ELR (cell line): ENCODE measurements around the gene SPINT4.
"Not testable (repeated sequence)": the region's sequence is repeated elsewhere in the genome, so short reads cannot be mapped to it uniquely, and the experiment has no call there.

Source experiments
- DNase-seq: peaks from one replicate; pipeline ENCODE4 v3.0.0-alpha.2; 2015; ENCODE audit warnings: low read depth

The SPINT4 gene

DNA sequence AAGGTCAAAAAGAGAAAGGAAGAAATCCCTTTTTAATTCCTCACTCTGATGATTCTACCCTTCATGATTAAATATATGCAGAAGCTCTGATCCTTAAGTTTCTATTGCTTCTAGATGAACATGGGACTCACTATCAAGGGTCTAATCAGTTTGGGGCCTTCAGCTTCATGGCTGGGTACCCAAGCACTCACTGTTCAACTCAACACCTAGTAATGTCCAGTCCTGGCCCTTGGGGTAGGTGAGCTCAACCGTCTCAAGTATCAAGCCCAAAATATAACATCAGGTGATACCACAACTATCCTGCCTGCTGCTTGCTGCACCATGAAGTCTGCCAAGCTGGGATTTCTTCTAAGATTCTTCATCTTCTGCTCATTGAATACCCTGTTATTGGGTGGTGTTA is at the start of gene SPINT4:
SPINT4 (plus strand) TSS at position 301 of the 400 bp plus-strand sequence; CDS start at position 322, 21 bp downstream.
- no peak for DNase-seq

DNA sequence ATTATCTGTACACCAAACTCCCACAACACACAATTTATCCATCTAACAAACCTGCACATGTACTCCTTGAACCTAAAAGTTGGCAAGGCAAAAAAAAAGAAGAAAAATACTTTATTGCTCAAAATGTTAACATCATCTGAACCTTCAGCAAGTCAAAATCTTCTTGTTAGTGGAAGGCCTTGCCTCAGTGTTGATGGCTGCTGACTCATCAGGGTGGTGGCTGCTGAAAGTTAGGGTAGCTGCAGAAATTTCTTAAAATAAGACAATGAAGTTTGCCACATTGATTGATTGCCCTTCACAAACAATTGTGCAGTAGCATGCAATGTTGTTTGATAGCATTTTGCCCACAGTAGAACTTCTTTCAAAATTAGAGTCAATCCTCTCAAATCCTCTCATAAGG is 49.4 kb upstream of the SPINT4 start:
- DNase-seq, result no peak

DNA sequence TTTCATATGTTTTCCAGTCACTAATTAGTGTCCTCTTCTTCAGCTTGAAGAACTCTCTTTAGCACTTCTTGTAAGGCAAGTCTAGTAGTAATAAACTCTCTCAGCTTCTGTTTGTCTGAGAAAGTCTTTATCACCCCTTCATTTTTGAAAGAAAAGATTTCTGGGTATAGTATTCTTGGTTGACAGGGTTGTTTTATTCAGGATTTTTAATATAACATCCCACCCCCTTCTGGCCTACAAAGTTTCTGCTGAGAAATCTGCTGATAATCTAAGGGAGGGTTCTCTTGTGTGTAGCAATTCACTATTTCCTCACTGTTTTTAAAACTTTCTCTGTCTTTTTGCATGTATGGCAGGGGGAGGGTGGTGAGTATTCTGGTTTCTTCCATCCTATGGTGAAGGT is 42.5 kb upstream of the SPINT4 start:
- no peak for DNase-seq

DNA sequence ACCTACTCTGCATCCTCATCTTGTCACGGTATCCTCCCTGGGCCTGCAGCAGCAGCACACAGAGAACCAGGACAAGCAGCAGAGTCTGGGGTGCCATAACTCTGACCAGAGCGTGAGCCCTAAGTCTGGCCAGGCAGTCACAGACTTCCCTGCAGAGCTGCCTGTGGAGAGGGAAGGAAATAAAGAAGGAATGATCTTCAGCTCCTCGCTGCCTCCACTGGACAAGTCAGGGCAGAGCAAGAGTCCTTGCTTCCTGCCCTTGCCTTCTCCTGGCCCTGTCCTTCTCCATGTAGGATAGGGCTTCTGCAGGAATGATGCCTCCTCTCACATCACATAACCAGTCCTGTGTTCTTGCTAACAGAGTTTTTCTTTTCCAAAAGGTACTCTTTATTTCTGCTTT is 36.3 kb upstream of the SPINT4 start:
- peak; percentile 28 for DNase-seq

DNA sequence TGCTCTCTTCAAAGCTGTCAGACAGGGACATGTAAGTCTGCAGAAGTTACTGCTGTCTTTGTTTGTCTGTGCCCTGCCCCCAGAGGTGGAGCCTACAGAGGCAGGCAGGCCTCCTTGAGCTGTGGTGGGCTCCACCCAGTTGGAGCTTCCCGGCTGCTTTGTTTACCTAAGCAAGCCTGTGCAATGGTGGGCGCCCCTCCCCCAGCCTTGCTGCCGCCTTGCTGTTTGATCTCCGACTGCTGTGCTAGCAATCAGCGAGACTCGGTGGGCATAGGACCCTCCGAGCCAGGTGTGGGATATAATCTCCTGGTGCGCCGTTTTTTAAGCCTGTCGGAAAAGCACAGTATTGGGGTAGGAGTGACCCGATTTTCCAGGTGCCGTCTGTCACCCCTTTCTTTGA is 28.8 kb upstream of the SPINT4 start:
- DNase-seq, result not testable (repeated sequence)

DNA sequence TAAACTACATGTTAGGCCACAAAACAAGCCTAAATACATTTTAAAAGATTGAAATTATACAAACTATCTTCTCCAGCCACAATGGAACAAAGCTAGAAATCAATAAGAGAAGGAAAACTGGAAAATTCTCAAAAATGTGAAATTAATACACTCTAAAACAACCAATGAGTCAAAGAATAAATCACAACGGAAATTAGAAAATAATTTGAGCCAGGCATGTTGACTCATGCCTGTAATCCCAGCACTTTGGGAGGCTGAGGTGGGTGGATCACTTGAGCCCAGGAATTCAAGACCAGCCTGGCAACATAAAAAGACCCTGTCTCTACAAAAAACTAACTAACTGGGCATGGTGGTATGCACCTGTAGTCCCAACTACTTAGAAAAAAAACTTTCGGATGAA is 26.7 kb upstream of the SPINT4 start:
- no peak for DNase-seq

DNA sequence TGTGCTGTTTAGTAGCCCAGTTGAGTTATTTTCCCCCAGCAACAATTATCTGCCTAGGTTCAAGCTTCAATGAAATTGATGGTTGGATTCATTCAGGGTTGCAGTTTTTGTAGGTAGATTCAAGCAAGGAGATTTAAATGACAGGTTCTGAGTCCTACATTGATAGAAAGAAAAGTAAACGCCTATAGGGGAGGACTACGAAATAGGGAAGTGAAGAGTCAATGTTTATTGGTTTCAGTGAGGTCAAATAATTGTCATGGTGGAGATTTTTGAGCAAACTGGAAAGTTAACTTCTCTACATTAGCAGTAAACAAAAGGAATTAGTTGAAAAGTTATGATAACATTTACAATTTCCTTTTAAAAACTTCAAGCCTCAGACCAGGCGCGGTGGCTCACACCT is 21.0 kb upstream of the SPINT4 start:
- DNase-seq, result no peak

DNA sequence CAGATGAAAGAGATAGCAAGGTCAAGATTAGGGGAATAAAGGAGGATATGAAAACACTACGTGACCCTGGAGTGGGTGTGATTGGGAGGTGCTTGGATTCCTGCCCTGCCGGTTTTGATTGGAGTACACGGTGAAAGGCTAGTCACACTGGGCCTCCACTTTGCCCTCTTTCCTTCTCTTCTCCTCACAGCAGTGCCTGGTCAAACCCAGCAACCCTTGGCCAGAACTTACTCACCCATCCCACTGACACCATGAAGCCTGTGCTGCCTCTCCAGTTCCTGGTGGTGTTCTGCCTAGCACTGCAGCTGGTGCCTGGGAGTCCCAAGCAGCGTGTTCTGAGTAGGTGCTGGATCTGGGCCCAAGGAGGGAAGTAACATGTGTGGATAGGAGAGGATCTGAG is 20.3 kb upstream of the SPINT4 start, which contains the start of gene WFDC13:
WFDC13 (plus strand) TSS at position 166 of the 400 bp plus-strand sequence; CDS start at position 252, 86 bp downstream.
- DNase-seq, result no peak

DNA sequence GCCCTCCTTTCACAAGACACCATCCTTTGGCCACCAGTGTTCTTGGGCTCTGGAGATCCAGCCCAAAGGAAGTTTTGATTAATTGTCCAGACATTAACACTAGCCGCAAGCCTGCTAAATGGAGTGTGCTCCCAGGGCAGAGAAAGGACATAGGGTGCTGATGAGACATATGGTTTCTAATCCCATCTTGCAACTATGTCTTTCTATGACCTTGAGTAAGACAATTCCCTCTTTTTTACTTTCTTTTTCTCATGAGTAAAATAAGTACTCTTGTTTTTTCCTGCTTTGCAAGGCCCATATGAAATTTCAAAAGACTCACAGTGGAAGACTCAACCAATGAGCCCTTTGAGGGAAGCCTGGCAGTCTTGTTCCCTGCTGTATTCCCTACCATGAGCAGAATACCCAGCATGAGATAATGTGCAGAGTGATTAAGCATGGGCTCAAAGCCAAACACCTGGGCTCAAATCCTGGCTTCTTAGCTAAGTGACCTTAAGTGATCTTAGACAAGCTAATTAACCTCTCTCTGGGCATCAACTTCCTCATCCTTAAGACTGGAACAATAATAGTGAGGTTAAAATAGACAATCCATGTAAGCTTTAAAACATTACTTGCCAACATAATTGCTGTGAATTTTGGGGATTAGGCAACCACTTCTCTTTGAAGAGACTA is 17.0 kb upstream of the SPINT4 start, which contains the start of gene WFDC10B:
WFDC10B (minus strand) TSS at position 51 of the 669 bp plus-strand sequence. CDS start 19,027 bp downstream, outside the sequence.
- no peak for DNase-seq

DNA sequence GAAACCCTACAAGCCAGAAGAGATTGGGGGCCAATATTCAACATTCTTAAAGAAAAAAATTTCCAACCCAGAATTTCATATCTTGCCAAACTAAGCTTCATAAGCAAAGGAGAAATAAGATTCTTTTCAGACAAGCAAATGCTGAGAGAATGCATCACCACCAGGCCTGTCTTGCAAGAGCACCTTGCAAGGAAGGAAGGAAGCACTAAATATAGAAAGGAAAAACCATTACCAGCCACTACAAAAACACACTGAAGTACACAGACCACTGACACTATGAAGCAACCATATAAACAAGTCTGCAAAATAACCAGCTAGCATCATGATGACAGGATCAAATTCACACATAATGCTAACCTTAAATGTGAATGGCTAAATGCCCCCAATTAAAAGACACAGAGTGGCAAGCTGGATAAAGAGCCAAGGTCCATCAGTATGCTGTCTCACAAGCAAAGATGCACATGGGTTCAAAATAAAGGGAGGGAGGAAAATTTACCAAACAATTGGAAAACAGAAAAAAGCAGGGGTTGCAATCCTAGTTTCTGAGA is 5.9 kb upstream of the SPINT4 start:
- DNase-seq, result not testable (repeated sequence)

DNA sequence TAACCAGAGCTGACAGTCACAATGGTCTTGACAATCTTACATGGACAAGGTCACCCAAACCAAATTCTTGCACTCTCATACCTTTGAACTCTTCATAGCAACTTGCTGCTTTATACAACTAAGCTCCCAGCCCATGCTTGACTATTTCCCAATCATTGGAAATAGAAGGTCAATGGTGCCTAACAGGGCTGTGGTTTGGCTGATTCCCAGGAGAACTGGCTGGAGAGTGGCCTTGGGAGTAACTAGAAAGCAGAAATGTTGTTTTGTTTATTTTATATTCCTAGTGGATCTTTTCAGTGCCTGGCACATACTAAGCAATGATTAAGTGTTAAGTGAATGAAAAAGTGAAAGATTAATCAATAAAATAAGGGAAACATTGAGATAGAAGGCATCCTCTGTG is 3.0 kb downstream of the SPINT4 start:
- no peak for DNase-seq

DNA sequence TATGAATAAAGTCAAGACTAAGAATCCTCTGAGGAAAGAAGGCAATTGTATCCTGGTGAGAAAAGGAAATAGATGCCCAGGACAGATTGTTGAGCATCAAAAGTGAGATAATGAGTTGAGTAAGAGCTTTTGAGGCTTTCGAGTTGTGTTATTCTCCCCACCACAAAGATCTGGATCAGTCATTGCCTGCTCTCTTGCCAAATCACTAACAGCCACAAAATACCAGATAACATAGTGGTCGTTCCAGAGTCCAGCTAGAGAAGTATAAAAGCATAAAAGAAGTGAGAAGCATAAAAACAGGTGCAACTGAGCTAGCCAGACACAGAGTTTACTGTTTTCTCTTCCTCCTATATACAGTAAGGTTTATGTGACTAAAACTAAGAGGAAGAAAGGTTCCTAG is 4.9 kb downstream of the SPINT4 start:
- no peak for DNase-seq

DNA sequence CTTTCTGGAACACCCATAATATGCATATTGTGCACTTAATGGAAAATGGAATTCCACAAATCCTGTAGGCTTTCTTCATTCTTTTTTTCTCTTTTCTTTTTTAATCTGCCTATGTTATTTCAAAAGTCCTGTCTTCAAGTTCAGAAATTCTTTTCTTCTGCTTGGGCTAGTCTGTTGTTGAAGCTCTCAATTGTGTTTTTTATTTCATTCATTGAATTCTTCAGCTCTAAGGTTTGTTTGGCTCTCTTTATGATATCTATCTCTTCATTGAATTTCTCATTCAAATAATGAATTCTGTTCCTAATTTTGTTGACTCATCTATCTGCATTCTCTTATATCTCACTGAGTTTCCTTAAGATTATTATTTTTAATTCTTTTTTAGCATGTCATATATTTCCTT is 10.1 kb downstream of the SPINT4 start:
- DNase-seq, result no peak

DNA sequence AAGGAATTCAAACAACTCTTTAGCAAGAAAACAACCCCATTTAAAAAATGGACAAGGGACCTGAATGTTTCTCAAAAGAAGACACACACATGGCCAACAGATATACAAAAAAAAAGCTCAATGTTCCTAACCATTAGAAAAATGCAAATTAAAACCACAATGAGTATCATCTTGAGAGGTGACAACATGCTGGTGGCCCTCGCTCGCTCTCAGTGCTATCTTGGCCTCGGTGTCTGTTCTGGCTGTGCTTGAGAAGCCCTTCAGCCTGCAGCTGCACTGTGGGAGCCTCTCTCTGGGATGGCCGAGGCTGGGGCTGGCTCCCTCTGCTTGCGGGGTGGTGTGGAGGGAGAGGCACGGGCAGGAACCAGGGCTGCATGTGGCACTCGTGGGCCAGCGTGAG is 13.4 kb downstream of the SPINT4 start:
- DNase-seq, result no peak

DNA sequence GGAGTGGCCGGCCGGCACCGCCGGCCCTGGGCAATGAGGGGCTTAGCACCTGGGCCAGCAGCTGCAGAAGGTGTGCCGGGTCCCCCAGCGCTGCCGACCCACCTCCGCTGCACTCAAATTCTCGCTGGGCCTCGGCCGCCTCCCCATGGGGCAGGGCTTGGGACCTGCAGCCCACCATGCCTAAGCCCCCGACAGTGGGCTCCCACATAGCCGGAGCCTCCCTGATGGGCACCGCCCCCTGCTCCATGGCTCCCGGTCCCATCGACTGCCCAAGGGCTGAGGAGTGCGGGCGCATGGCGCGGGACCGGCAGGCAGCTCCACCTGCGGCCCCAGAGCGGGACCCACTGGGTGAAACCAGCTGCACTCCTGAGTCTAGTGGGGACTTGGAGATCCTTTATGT is 13.8 kb downstream of the SPINT4 start:
- no peak for DNase-seq

DNA sequence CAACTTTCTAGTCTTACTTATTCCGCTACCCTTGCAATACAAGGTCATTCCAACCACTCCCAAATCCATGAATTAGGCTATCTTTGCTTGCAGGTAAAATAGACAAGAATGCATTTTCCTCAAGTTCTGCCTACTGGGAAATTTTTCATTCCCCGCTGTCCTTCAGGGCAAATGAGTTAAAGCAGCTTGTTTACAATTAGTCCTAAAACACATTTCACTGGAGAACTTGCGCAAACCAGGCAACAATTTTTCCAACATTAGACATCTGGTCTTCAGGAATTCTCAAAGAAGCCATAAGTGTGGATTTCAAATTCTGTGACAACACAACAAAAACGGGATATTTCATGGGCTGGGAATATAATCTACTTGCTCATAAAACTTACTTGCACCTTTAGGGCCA is 20.4 kb downstream of the SPINT4 start:
- DNase-seq, result no peak

DNA sequence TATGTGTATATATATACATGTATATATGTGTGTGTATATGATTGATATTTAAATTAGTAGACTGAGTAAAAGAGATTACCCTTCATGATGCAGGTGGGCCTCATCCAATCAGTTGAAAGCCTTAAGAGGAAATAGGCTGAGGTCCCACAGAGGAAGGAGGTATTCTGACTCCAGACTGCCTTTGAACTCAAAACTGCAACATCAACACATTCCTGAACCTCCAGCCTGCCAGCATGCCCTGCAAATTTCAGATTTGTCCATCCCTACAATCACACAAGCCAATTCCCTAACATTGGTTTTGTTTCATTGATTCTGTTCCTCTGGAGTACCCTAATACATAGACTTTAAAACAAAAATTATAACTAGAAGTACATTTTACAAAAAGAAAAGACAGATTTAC is 22.9 kb downstream of the SPINT4 start:
- no peak for DNase-seq

DNA sequence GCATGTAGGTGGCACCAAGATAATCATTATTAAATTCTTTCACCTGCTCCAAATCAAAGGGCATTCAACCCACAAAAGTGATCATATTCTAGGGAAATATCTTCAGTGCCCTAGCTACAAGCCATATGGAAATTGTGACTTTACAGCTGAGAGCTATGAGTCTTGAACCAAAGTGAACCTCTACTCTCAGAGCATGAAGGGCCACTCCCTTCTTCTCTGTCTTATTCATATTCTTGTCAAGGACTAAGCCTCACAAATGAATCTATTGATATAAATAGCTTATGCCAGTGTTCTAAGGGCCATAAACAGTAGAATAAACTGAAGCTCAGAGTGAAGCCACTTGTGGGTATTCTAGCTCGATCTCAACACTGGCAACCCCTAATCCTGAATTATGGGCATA is 29.6 kb downstream of the SPINT4 start:
- no peak for DNase-seq

DNA sequence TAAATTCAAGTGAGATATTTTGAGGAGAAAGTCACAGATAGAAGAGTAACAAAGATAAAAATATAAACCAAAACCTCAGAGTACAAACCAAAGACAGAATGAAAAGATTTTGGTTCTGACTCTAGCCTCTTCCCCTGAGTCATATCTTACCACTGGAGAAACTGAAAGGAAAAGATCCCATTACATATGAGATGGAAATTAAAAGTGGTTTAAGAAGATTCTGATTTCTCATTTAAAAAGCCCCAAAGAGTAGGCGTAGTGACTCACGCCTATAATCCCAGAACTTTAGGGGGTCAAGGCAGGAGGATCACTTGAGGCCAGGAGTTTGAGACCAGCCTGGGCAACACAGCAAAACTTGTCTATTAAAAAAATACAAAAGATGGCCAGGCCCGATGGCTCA is 30.6 kb downstream of the SPINT4 start:
- DNase-seq, result peak; percentile 23

DNA sequence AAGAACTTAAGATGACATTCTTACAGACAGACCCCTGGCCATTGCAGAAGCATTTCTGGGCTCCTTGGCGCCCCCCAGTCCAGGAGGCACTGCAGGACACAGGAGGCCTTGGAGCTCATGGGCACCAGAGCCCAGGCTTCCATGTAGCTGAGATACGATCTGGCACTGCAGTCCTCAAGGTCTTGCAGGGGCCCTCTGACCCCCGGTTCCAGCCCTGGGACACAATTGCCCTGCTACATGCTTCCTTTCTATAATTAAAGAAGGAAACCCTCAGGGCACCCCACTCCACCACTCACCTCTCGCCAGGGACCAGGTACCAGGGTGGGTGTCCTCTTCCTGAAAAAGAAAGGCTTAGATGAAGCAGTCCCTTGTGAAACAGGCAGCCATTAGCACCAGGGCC is 35.9 kb downstream of the SPINT4 start:
- no peak for DNase-seq

DNA sequence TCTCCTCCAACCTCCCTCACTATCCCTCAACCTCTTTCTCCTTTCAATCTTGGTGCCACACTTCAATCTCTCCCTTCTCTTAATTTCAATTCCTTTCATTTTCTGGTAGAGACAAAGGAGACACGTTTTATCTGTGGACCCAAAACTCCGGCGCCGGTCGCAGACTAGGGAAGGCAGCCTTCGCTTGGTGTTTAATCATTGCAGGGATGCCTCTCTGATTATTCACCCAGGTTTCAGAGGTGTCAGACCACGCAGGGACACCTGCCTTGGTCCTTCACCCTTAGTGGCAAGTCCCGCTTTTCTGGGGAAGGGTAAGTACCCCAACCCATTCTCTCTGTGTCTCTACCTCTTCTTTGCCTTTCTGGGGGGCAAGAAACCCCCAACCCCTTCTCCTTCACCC is 37.8 kb downstream of the SPINT4 start:
- not testable (repeated sequence) for DNase-seq

DNA sequence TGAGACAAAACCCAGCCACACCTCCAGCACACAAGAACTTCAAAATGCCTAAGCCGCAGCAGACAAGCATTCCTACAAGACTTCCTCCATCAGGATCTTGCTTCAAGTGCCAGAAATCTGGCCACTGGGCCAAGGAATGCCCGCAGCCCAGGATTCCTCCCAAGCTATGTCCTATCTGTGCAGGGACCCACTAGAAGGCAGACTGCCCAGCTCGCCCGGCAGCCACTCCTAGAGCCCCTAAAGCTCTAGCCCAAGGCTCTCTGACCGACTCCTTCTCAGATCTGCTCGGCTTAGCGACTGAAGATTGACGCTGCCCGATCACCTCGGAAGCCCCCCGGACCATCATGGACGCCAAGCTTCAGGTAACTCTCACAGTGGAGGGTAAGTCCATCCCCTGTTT is 39.8 kb downstream of the SPINT4 start:
- not testable (repeated sequence) for DNase-seq

DNA sequence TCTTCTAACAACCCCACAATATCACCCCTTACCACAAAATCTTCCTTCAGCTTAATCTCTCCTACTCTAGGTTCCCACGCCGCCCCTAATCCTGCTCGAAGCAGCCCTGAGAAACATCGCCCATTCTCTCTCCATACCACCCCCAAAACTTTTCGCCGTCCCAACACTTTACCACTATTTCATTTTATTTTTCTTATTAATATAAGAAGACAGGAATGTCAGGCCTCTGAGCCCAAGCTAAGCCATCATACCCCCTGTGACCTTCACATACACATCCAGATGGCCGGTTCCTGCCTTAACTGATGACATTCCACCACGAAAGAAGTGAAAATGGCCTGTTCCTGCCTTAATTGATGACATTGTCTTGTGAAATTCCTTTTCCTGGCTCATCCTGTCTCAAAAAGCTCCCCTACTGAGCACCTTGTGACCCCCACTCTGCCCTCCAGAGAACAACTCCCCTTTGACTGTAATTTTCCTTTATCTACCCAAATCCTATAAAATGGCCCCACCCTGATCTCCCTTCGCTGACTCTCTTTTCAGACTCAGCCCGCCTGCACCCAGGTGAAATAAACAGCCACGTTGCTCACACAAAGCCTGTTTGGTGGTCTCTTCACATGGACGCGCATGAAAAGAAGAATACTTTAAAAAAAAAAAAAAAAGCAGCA is 42.6 kb downstream of the SPINT4 start:
- not testable (repeated sequence) for DNase-seq
